NCI-H1092 treated with DMSO at 0.1 percent for 48 hours (cell line): ENCODE measurements around the gene UMAD1.
A peak's percentile ranks its signal among the peaks of the same experiment; 100 is the strongest.

ENCODE experiments used
- DNase-seq: peaks from one replicate; lab custom pipeline; 2025; lab: John Stamatoyannopoulos, UW

UMAD1 gene

DNA sequence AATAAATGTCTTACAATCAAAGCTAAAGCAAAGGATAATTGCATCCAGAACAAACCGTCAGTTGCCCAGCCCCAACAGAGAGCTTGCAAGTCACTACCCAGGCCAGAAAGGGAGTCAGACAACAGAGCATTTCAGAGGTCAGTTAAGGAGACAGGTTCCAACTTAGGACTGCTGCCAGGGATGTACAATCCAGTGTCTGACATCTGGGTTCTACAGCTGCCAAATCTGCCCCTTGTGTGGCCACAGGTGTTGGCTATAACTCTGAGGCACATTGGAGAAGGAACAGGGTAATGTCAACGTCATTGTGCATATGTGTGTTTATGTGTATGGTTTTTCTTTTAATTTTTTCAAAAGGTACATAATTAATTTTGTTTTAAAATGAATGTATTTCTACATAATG lies 242.8 kb downstream of the UMAD1 start:
- DNase-seq, result peak; percentile 53

DNA sequence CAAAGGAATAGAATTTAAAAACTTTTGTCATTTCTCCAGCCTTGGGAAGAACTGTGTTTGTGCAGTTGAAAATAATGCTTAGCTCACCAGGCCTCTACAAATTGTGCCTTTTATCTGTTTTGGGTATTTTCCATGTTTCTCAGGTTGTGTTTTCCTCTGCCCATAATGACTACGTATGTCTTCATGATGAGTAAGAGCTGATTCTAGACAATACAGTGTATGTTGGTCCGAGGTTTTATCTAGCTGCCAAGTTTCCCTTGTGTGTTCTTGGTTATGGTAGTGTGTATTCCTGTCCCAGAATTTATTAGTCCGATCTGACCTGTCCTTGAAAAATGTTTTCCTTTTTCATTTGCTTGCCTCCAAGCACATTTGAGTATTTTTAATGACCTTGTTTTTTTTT lies 244.3 kb downstream of the UMAD1 start:
- DNase-seq, result no peak

DNA sequence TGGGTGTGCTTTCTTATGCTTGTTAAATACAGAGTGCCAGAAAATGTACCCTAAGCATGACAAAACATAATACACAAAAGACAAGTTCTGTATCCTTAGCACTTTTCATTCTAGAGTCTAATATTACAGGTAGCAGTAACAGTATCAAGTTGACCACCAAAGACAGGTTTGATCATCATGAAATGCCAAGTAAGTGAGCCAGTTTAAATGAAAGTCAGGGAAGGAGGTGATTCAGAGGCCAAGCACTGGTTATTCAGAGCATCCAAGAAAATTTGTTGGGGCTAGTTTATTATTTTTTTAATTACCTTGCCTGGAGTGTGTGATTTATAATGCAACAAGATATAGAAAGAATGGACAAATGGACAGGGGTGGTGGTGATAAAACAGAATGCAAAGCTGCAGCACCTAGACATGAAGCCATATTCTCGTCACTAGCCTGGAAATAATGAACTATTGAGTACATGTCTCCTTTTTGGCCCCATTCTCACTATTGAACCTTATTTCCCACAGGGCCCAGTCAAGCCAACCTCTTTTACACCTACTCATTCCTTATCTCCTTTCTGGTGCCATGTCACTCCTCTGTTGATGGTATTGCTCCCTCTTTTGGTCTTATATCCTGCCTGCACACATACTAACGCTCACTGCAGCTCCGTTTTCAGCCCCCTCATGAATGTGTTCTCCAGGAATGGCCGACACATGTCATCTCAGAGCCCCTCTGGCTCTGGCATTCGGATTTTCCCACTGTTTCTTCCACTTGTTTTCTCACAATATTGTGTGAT lies 249.4 kb downstream of the UMAD1 start:
- no peak for DNase-seq

GRCh38 chr7:7895004-7895650 lies 254.6 kb downstream of the UMAD1 start:
- DNase-seq, result peak; percentile 53

- DNase-seq, result peak; percentile 66
Observed at GRCh38 chr7:7895754-7896153, 255.2 kb downstream of the UMAD1 start.

DNA sequence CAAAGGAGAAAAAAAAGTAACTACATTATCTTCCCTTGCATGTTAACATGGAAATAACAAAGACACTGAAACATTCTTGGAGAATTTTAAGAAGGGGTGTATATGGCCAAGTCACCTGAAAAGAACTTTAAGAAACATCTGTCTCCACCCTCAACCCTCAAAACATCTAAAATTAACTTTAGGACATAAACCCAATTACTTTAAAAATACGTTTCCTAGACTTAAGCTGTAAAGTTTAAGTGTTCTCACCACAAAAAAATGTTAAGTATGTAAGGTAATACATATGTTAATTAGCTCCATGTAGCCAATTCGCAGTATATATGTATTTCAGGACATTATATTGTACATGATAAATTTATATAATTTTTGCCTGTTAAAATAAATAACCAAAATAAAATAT lies 257.0 kb downstream of the UMAD1 start:
- no peak for DNase-seq

GRCh38 chr7:7897949-7898515 lies 257.5 kb downstream of the UMAD1 start:
- DNase-seq, result no peak

DNA sequence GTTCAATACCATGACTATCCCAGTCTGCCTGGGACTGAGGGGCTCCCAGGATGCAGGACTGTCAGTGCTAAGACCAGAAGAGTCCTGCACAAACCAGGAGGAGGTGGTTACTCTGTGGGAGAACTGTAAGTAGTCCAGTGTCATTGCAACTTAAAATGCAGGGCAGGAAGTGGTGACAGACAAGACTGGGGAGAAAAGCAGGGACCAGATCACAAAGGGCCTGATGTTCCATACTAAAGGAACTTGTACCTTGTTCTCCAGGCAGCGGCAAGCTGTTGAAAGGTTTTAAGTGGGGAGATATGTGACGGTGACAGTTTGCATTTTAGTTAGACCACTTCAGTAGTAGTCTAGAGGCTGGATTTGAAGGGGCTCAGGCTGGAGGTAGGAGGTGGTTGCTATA lies 262.3 kb downstream of the UMAD1 start:
- DNase-seq, result no peak

GRCh38 chr7:7907306-7907705 lies 266.8 kb downstream of the UMAD1 start:
- DNase-seq, result no peak

DNA sequence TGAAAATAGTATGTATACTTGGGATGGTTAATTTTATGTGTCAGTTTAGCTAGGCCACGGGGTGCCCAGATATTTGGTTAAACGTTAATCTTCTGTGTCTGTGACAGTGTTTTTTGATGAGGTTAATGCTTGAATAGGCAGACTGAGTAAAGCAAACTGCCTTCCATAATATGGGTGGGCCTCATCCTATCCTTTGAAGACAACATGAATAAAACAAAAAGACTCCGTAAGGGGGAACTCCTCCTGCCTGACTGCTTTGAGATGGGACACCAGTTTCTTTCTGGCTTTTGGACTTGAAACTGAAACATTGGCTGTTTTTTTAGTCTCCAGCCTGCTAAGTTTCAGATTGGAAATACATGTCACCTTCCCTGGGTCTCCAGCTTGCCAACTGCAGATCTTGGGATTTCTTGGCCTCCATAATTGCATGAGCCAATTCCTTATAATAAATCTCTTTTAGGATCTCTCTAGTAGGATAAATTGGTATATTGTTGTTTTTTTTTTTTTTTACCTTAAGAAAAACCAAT lies 268.1 kb downstream of the UMAD1 start:
- DNase-seq, result no peak

DNA sequence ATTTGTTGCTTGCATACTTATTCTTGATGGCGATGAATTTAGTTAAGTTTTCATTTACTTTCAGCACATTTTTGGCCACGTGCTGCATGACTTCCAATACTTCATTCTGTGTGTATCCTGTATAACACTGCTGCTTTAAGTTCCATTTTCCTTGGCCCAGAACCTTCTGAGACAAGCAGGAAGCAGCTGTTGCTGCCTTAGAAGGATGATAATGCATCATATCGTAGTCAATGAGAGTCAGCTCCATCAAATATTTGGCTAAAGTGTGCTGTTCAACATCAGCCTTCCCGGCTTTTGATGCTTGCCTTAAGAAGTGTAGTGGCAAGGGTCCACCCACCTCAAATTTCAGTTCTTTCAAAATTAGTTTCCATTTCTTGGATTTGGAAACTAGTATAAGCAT lies 268.8 kb downstream of the UMAD1 start:
- DNase-seq, result no peak

- no peak for DNase-seq
Observed at GRCh38 chr7:7911369-7912123, 271.0 kb downstream of the UMAD1 start.

DNA sequence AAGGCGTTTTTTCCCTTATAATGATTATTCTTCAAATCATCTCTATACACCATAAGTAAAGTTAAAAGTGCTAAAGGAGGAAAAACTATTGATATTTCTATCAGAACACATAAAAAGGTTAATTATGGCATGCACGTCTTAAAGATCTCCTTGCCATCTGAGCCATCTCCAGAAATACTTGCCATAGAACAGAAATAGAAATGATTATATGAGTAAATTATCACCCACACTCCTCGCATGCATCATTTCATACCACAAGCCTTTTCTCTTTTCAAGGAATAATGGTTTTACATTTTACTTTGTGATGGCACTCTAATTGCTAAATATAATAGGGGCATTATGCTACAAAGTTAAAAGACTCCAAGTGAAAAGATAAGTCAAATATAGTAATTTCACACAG lies 272.4 kb downstream of the UMAD1 start:
- no peak for DNase-seq

DNA sequence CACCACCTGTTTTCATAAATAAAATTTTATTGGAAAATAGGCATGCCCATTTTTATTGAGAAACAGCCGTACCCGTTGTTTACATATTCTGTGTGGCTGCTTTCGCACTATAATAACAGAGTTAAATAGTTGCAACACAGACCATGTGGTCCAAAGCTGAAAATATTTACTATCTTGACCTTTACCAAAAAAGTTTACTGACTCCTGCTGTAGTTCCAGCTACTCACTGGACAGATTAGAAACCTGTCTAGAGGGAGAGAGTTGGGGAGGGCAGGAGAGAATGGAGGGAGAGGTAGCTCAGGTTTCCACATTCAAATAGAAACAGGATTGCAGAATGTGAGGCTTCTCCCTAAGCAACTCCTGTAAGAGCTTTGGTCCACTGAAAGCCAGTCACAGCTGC lies 273.0 kb downstream of the UMAD1 start:
- peak; percentile 9 for DNase-seq

- no peak for DNase-seq
Observed at GRCh38 chr7:7914547-7914946, 274.0 kb downstream of the UMAD1 start.

- no peak for DNase-seq
Observed at GRCh38 chr7:7916064-7916463, 275.5 kb downstream of the UMAD1 start.

DNA sequence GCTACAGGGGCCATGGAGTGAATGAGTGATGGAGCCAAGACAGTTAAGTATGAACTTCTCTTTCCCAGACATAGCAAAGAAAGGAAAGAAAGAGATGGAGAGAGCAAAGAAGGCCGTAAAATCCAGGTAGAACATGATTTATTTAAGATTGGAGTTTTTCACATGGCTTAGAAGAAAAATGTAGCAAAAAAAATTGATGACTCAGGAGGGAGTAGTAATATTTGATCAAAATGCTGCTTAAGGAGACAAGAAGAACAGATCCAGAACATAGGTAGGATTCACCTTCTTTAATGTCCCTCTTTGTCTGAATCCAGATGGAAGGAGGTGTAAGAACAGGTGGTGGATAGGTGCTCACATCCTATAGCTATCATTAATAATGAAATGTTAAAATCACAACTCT lies 277.0 kb downstream of the UMAD1 start:
- DNase-seq, result no peak

DNA sequence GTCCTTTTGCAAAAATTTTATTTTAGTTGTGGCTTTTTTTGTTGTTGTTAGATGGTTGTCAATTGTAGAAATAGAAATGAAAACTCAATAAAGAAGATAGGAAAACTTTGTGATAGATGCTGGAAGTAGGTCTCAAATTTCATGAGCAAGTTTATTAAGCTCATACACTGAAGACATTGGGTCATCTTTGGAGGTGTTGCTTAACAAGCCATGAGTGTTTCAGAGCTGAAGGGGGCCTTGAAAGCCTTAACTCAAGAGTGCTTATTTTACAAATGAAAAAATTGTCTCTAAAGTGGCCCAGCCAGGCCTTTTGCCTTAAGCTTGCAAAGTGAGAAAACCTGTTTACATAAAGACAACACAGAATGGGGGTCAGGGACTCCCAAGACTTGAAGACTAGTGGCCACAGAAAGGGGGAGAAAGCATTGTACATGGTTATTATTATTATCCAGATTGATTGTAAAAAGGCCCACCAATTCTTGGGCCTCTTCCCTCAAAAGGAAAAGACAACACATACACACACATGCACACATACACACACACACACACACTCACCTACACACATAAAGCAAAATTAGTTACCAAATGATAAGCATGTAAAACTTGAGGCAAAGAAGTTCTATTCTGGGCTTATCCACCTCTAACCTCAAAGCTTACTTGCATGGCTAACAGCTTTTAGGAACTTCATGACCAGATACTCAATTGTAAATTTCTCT lies 278.3 kb downstream of the UMAD1 start:
- DNase-seq, result no peak

DNA sequence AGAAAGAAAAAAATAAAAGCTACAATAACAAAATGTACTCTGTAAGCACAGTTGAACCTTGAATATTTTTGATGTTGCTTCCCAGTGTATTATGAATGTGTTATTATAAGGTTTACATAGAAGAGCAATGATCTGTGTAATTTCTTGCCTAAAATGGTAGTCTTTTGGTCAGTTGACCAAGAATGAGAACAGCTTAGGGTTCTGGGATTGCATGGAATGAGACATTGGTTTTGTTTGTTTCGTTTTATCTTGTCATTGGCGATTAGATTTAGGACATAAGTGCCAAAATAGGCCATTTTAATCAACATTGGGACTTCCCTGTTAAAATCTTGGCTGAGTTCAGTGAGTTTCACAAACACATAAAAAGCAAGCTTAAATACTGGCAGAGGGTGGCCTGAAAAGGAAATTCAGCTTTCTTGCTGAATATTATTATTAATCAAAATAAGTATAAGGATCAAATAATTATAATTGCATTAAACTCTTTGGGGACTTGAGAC lies 278.9 kb downstream of the UMAD1 start:
- DNase-seq, result no peak

GRCh38 chr7:7920056-7920455 lies 279.5 kb downstream of the UMAD1 start:
- no peak for DNase-seq

DNA sequence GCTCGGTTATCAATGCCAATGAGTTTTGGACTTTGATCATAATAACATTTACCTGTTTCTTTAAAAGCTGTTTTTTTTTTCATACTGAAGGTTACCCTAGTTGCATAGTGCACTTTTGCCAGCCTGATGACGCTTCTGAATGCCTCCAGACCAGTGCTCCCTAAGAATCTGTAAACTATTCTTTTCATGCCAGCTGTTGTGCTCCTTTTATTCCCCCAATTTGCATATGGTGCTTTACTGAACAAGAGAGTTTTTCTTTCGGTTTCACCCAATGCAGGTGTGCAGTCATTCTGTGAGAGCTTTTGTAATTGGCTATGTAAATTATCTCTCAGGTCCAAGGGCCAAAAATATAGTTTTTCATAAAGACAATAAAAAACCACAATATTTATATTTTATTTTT lies 279.9 kb downstream of the UMAD1 start:
- no peak for DNase-seq

- DNase-seq, result peak; percentile 8
Observed at GRCh38 chr7:7921830-7922229, 281.3 kb downstream of the UMAD1 start.
